NB4 (cell line): ENCODE measurements around the gene GAPVD1.
"Not testable (repeated sequence)": the region's sequence is repeated elsewhere in the genome, so short reads cannot be mapped to it uniquely, and the experiment has no call there.

ENCODE experiments used
- DNase-seq: peaks from one replicate; pipeline ENCODE4 v3.0.0; 2010; ENCODE audit warnings: low read depth
- H3K4me3 ChIP-seq: one replicate; pipeline ENCODE4 v1.5.1; 2011; ENCODE audit warnings: mild to moderate bottlenecking, low read depth, low read length, moderate library complexity
- MAX ChIP-seq: IDR thresholded peaks from 2 replicates; pipeline ENCODE4 v1.6.1; 2011; ENCODE audit warnings: low read depth, low read length
- MYC ChIP-seq: IDR thresholded peaks from 2 replicates; pipeline ENCODE4 v1.6.1; 2011; ENCODE audit warnings: low read depth, low read length
- POLR2A ChIP-seq: IDR thresholded peaks from 2 replicates; pipeline ENCODE4 v1.6.1; 2011; ENCODE audit warnings: mild to moderate bottlenecking; ENCODE audit not compliant: insufficient read length; ENCODE audit errors: extremely low read depth
- TF ChIP-seq, protein P1 (sequence below): IDR thresholded peaks from one replicate; pipeline ENCODE4 v1.5.1; 2012; ENCODE audit warnings: low read depth, low read length

Gene GAPVD1

DNA sequence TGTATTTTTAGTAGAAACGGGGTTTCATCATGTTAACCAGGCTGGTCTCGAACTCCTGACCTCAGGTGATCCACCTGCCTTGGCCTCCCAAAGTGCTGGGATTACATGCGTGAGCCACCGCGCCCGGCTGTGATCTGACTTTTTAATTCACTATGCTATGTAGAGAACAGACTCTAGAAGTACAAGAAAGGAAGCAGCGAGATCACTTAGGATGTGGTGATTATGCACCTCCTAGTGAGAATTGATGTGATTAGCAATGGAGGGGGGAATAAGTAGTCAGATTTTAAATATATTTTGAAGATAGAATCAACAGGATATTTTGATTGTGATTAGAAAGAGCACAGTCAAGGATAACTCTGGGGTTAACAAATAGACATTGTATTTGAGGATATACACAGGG, 36.3 kb downstream of the GAPVD1 start:
- no peak overlapping the region for H3K4me3 ChIP-seq
- no peak for TF ChIP-seq POLR2A
- no peak for TF ChIP-seq MAX
- TF ChIP-seq, protein P1, sequence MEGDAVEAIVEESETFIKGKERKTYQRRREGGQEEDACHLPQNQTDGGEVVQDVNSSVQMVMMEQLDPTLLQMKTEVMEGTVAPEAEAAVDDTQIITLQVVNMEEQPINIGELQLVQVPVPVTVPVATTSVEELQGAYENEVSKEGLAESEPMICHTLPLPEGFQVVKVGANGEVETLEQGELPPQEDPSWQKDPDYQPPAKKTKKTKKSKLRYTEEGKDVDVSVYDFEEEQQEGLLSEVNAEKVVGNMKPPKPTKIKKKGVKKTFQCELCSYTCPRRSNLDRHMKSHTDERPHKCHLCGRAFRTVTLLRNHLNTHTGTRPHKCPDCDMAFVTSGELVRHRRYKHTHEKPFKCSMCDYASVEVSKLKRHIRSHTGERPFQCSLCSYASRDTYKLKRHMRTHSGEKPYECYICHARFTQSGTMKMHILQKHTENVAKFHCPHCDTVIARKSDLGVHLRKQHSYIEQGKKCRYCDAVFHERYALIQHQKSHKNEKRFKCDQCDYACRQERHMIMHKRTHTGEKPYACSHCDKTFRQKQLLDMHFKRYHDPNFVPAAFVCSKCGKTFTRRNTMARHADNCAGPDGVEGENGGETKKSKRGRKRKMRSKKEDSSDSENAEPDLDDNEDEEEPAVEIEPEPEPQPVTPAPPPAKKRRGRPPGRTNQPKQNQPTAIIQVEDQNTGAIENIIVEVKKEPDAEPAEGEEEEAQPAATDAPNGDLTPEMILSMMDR = no peak
- TF ChIP-seq MYC = no peak
- no peak for DNase-seq

GRCh38 chr9:125302241-125302640, 40.6 kb downstream of the GAPVD1 start:
- TF ChIP-seq, protein P1 = no peak
- TF ChIP-seq MAX = no peak
- TF ChIP-seq MYC = no peak
- no peak for TF ChIP-seq POLR2A
- DNase-seq = no peak
- no peak overlapping the region for H3K4me3 ChIP-seq

- TF ChIP-seq MYC (no peak), MAX (no peak), POLR2A (no peak)
- TF ChIP-seq, protein P1 = no peak
- H3K4me3 ChIP-seq = no peak overlapping the region
- DNase-seq = no peak
Observed at GRCh38 chr9:125304273-125304672, 42.6 kb downstream of the GAPVD1 start.

DNA sequence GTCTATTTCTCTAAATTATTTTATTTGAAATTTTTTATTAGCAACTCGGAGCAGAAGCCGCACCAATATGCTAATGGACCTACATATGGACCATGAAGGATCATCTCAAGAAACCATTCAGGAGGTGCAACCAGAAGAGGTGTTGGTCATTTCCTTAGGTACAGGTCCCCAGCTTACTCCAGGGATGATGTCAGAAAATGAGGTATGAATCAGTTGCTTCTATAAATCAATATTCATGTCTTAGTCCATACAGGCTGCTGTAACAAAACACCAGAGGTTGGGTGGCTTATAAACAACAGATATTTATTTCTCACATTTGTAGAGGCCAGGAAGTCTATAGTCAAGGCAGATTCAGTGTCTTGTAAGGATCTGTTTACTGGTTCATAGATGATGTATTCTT, 50.8 kb downstream of the GAPVD1 start:
- TF ChIP-seq, protein P1 = no peak
- TF ChIP-seq POLR2A (no peak), MAX (no peak), MYC (no peak)
- H3K4me3 ChIP-seq = no peak overlapping the region
- DNase-seq = no peak

- not testable (repeated sequence) for DNase-seq, H3K4me3 ChIP-seq
Observed at GRCh38 chr9:125316359-125316758, 54.7 kb downstream of the GAPVD1 start.

GRCh38 chr9:125317704-125318103, 56.1 kb downstream of the GAPVD1 start:
- TF ChIP-seq, protein P1 = no peak
- TF ChIP-seq MAX = no peak
- no peak for TF ChIP-seq MYC
- no peak for TF ChIP-seq POLR2A
- H3K4me3 ChIP-seq = no peak overlapping the region
- DNase-seq = no peak
